Fibroblast of peridontal ligament (primary cell): Measurements from ENCODE around the gene BZW2.
A peak's percentile ranks its signal among the peaks of the same experiment; 100 is the strongest.
"Not testable (repeated sequence)": the region's sequence is repeated elsewhere in the genome, so short reads cannot be mapped to it uniquely, and the experiment has no call there.

ENCODE experiments used
- DNase-seq: peaks from one replicate; pipeline ENCODE4 v3.0.0-alpha.2; 2010; ENCODE audit errors: extremely low read depth

Gene BZW2

DNA sequence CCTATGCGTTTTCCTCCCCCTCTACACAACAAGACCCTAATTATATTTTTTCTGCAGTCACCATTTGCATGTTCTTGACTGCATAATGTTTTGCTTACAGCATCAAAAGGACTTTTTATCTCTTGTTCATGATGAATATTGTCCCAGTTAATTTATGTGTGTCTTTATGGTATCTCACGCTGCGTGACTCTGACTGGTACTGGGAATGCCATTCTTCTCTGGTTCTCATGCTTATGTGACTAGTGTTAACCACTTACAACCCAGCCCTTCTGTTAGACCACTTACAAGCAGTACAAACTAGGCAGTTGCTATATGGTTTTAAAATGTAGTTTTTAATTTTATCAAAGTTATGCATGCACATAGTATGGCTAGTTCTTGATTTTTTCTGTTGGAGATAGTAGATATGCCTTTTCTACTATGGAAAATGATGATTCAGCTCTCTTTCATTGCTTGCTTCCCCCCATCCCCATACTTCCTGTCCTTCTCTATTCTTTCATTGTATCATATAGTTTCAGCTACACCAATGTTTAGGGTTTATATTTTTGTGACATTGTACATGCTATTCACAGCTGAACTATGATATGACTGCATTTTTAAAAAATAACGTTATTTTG lies 24.9 kb downstream of the BZW2 start:
- DNase-seq = no peak

DNA sequence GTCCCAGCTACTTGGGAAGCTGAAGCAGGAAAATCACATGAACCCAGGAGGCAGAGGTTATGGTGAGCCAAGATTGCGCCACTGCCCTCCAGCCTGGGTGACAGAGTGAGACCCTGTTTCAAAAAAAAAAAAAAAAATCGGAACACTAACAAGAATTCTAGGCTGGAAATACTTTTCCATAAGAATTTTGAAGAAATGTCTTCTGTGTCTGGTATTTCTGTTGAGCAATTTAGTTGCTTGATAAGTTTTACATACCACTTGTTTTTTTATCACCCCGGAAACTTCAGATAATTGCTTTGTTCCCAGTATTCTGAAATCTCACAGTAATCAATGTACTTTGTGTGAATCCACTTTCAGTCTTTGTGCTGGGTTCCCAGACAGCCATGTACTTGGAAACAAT lies 25.8 kb downstream of the BZW2 start:
- no peak for DNase-seq

DNA sequence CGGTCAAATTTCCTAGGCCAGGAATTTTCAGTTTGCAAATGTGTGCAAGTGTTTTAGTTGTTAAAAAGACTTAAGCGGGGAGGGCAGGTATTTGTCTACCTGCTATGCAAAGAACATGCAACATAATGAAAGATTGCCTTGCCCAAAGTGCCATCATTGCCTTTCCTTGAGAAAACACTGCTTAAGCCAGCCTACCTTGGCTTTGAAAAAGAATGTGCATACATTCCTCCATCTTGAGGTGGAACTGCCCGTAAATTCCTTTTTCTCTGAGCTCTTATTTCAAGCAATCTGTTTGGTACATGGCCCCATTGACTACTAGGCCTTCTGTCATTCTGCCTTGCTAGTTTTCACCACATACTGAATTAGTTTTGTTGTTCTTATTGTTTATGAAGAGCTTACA lies 29.3 kb downstream of the BZW2 start:
- DNase-seq = no peak

DNA sequence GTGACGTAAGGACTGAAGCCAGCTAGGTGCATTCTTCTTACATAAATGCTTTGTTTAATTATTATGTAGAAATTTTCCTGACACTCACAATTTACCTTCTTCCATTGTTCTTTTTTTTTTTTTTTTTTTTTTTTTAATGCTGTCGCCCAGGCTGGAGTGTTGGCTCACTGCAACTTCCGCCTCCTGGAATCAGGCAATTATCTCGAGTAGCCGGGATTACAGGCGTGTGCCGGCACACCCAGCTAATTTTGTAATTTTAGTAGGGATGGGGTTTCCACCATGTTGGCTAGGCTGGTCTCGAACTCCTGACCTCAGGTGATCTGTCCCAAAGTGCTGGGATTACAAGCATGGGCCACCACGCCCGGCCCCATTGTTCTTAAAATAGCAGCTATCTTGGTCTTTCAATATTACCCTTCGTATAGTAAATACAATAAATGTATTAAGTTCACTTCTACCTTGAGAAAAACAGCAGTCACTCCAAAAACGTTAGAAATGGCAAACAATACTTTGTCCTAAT lies 32.1 kb downstream of the BZW2 start:
- no peak for DNase-seq

DNA sequence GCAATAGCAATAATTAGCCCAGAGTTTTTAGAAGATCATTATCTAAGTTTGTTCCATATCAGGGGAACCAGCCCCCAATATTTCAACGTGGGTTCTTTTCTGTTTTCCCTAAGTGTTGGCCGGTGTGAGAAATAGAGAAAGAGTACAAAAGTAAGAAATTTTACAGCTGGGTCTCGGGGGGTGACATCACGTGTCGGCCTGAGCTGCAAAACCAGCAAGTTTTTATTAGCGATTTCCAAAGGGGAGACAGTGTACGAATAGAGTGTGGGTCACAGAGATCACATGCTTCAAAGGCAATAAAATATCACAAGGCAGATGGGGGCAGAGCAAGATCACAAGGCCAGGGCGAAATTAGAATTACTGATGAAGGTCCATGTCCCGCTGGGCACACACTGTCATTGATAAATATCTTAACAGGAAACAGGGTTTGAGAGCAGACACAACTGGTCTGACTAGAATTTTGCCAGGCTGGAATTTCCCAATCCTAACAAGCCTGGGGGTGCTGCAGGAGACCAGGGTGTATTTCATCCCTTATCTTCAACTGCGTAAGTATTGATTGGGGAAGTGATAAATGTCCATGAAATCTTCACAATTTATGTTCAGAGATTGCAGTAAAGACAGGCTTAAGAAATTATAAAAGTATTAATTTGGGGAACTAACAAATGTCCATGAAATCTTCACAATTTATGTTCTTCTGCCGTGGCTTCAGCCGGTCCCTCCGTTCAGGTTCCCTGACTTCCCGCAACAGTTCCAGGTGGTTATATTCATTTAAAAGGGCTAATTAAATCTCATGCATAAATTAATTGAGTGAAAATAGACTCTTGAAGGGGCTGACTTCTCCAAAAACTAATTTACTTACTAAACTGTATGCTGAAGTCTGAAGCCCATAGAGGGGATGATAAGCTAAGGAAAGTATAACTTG lies 32.9 kb downstream of the BZW2 start:
- DNase-seq = not testable (repeated sequence)

DNA sequence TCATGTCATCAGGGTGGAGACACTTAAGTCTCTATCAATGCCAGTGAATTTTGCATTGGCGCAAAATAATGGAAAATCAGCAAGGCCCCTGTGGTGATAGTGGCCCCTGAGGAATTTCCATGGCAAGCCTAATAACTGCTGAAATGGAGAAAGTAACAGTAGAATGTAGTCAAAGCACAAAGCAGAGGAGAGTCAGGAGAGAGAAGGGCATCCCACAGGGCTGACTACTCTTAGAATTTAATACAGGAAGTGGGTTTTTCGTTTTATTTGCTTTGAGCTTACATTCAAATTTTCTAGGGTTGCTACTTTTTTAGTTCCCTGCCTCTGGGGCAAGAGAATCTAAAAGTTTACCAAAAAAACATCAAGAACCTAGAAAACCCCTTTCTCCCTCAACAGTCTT lies 39.0 kb downstream of the BZW2 start:
- no peak for DNase-seq

DNA sequence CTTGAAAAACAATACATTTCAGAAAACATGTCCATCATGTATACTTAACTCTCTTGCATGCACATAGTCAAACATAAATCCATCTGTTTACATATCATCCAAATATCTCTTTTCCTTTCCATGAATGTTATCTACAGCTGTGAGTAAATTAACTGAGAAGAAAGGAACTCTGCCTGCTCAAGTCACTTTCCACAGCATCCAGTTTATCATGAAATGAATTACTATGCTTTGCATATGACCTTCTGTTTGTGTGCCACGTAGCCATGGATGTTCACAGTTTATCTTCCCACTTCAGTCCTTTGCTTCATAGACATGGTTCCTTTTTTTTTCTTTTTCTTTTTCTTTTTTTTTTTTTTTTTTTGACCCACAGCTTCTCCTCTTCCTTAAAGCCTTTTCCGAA lies 39.6 kb downstream of the BZW2 start:
- no peak for DNase-seq

DNA sequence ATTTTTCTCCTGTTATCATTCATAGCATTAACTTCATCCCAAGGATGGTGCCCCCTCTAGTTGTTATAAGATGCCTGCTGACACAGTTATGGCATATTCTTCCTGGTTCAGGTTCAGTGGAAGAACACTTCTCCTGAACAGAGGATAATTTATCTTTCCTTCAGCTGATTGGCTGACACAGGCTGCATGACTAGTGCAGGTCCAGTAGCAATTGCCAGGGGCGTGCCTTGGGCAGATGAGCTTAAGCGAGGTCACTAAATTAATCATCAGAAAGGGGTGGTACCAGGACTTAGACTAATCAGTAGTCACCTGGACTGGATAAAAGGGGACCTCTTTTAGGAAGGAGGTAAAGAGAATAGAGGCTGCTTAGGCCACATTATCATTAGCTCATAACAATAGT lies 42.3 kb downstream of the BZW2 start:
- DNase-seq = no peak

DNA sequence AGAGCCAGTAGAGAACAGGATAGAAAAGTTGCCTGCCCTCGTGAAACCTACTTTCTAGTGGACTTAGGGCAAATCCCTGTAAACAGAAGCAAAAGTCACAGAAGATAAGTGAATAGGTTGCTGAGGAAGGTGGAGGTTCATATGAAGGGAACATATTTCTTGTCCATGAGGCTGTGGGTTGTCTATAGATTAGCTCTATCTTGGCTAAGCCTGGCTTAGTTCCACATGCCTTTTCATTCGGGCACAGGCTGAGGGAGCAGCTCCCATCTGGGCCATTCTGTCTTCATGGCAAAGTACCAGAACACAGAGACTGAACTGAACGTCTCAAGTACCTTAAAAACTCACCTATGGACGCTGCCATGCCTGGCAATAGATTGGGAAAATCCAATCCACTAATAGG lies 45.3 kb downstream of the BZW2 start:
- DNase-seq = no peak

DNA sequence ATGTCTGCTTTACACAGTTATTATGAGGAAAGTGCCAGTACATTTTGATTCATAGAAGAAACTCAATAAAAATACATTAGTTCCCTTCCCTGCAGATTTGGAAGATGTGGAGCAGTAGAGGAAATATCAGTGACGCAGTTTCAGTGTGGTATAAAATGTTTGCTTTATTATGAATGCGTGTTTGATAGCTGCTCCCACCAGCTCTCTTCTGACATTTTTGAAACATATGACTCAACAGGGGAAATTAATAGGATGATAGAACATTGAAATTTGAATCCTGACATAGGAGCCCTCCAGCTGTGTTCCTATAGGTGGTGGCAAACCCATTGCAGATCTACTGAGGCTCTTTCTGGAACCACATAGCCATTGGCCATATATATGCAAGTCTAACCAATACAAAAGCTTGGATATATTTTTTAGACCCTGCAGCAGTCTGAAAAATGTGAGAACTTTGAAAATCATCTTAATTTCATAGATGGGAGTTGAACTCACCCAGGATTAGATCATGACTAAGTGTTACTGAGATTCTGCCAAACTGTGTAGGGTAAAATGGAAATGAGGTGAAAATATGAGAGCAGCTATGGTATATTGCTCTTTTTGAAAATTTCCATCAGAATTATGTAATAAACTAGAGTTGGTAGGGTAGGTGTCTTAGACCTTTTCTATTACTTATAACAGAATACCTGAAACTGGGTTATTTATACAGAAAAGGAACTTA lies 47.8 kb downstream of the BZW2 start:
- no peak for DNase-seq

DNA sequence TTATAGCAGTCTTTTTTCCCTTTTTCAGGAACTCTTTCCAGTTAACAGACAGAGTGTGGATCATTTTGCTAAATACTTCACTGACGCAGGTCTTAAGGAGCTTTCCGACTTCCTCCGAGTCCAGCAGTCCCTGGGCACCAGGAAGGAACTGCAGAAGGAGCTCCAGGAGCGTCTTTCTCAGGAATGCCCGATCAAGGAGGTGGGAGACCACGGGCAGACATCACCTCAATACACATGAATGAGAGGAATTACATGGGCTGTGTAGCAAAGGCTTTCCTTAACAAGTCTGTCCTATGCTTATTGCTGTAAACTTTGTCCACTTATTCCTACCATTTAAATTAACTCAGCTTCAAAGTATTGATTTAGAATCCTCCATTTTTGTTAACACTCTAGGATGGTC lies 48.8 kb downstream of the BZW2 start:
- no peak for DNase-seq

DNA sequence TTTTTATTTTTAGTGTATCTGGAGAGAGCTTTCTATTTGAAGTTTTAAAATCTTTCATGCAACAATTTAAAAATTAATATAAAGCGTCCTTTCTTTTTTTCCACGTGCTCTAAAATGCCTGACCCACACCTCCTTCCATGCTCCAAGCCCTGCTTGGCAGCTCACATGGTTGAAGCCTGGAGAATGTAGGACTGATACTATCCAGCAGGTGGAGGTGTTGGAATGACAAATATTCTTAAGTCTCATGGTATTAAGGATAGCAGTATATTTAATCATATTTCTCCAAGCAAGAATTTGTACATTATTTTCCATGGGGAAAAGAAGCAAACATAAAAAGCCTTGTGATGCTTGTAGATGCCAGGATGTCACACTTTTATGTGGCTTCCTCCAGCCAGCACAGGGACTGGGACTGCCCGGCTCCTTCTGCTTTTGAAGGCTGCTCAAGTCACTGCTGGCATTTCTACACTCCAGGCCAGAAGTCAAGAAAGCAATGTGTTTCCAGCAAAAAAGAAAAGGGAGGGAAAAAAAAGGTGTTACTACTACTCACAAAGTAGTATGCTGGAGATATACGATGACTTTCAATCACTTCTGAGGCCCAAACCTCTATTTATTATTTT lies 49.7 kb downstream of the BZW2 start:
- DNase-seq = peak; percentile 77

DNA sequence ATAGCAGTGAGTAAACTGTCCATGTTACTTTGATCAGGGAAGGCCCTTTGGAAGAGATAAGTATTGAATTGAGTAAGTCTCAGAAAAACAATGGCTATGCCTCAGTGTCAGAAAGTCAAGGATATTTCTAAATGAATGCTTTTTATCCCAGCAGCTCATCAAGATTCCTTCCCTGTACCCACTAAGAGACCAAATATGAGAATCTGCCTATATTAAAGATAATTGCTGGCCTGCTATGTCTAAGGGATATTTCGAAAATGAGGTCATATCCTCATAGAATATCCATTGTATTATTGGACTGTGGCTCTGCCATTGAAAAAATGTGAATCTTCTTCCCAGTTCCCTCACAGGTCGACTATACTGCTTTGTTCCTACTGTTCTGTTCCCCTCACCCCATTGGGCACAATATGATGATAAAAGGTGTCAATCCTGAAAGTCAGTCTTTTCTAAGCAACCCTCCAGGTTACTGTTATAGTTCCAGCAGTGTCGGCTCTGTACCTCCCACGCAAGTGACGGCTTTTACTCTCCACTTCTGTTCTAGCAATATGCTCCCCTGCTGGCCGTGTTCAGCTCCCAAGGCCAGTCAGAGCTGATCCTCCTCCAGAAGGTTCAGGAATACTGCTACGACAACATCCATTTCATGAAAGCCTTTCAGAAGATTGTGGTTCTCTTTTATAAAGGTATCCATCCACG lies 51.7 kb downstream of the BZW2 start:
- peak; percentile 45 for DNase-seq

DNA sequence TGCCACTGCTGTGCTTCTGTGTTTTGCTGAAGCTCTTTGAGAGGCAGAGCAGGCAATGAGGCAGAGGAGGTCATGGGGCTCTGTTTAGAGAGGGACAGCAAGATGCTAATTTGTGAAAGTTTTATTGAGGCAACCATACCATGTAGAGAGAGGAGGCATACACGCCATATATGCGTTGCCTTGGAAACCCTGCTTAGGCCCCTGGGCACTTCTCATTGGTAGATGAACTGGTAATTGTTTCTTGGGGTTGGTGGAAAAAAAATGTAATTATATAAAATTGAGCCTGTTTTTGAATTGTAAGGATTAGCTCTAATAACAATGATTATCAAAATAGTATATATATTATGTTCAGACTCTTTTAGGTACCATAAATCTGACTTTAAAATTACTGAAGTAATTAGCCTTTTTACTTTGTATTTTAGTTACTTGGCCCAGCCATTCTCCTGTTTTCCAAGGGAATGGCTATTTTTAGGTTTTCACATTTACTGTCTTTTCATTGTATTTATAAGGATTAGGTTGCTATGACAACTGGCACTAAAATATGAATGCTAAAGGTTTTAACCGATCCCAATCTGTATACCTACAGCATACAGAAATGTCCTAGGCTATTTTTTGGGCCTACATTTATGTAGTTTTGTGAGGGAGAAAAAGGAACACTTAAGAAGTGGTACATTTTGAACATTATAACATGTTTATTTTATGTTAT lies 52.4 kb downstream of the BZW2 start:
- DNase-seq = no peak

DNA sequence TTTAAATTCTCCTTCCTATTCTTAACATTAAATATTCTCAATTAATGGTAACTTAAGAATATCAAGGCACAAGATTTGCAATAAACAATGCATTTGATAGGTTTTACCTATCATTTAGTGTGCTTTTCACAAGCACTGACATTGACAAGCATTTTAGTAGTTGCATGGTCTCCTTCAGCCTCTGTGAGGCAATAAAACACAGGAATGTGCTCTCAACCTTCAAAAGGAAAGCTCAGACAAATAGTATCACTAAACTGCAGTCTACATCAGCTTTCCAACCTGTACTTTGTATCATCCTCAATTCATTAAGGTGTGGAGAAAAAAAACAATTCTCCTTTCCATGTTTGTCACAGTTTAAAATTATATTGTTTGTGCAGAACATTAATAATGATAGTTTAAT lies 56.5 kb downstream of the BZW2 start:
- no peak for DNase-seq

DNA sequence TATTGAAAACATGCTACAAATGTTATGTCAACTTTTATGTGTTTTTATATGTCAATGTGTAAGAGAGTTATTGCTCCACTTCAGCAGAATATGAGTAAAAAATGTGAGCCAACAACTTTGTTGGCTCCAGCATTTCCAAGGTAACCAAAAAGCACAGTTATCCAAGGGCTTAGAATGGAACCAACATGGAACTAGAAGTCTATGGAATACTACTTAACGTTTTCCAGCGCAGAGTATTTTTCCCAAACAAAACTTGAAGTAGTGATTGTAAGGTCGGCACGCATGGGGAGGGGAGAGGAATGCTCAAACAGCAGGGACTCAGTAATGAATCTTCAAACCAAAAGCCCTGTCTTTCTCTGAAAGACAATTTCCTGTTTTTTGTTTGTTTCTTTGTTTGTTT lies 62.5 kb downstream of the BZW2 start:
- peak; percentile 56 for DNase-seq

DNA sequence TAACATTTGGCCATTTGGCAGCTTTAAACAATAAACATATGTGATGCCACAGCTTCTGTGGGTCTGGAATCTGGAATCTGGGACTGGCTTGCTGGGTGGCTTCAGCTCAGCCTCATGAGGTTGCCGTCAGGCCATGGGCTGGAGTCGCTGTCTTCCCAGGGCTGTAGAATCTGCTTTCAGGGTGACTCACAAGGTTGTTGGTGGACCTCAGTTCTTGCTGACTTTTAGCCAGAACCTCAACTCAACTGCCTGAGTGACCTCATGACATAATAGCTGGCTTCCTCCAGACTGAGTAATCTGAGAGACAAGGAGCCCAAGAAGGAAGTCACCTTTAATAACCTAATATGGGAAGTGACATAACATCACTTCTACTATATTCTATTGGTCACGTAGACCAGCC lies 63.0 kb downstream of the BZW2 start:
- peak; percentile 93 for DNase-seq

DNA sequence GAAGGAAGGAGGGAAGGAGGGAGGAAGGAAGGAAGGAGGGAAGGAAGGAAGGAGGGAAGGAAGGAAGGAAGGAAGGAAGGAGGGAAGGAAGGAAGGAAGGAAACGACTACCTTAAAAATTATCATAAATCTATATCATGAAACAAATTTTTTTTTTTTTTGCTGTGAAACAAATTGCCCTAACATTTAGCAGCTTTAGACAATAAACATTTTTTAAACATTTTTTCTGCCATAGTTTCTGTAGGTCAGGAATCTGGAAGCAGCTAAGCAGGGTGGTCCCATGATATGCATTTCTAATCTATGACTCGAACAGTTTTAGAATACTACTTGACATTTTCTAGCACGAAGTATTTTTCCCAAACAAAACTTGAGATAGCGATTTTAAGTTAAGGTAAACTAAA lies 64.7 kb downstream of the BZW2 start:
- no peak for DNase-seq

DNA sequence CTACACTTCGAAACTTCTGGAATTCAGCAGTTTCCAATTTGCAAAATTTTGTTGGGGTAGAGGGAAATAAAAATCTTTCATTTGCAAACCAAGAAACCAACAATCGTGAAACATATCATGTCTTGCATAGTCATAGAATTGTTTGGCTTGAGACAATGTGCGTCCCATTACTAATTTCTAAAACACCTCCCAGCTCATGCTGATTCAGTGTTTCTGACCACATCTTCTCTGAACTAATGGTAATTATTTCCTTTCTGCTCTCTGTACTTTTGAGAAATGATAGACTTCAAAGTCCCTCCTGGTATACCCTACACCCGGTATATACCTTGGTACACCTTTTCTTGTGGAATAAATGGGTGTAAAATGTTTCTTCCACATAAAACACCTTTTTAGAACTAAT lies 65.7 kb downstream of the BZW2 start:
- peak; percentile 51 for DNase-seq

DNA sequence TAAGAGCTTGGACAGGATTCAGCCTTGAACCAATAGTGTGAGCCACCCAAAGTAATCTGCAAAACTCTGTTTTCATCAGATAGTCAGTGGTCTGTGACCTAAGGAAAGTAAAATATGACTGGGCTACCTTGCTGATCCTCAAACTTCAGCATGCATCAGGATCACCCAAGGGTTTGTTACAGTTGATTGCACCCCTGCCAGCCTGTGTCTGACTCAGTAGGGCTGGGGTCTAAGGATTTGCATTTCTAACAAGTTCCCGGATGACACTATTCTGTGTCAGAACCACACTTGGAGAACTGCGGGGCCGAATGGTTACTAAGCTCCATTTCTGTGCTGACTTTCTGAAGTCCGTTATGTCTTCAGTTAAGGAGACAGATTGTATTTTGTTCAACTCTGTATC lies 66.9 kb downstream of the BZW2 start:
- DNase-seq = peak; percentile 43

DNA sequence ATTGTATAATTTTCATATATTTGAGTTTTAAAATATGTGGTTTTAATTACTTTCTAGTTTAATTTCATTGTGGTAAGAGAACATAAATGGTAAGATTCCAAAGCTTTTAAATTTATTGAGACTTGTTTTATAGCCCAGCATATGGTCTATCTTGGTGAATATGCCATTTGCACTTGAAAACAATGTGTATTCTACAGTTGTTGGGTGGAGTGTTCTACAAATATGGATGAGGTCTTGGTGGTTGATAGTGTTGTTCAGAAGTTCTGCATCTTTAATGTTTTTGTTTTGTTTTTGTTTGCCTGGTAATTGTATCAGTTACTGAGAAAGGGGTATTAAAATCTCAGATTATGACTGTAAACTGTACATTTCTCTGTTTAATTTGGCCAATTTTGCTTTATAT lies 69.9 kb downstream of the BZW2 start:
- DNase-seq = no peak
